HUES64 (cell line): ENCODE measurements around the gene SFRP2.

ENCODE experiments used
- H3K27ac ChIP-seq: 2 replicates; pipeline ENCODE4 v1.7.0; 2013; ENCODE audit warnings: low read depth, low read length, inconsistent platforms
- H3K27me3 ChIP-seq: 2 replicates; pipeline ENCODE4 v1.6.1; 2013; ENCODE audit warnings: mild to moderate bottlenecking, low read length; ENCODE audit not compliant: insufficient read depth
- H3K36me3 ChIP-seq: 2 replicates; pipeline ENCODE4 v1.6.1; 2013; ENCODE audit warnings: mild to moderate bottlenecking, low read length; ENCODE audit not compliant: insufficient read depth
- H3K4me1 ChIP-seq: 2 replicates; pipeline ENCODE4 v1.6.1; 2013; ENCODE audit warnings: mild to moderate bottlenecking, low read length, moderate library complexity; ENCODE audit not compliant: insufficient read depth
- H3K4me3 ChIP-seq: 2 replicates; pipeline ENCODE4 v1.5.1; 2013; ENCODE audit warnings: mild to moderate bottlenecking, low read length, moderate library complexity
- H3K9ac ChIP-seq: 2 replicates; pipeline ENCODE4 v1.6.1; 2013; ENCODE audit warnings: mild to moderate bottlenecking, low read depth, low read length
- H3K9me3 ChIP-seq: 2 replicates; pipeline ENCODE4 v1.6.1; 2013; ENCODE audit warnings: low read depth, low read length; ENCODE audit not compliant: insufficient read depth
- WGBS: fragments of 150-250, 120-280 bp; methylation state at CpG from one replicate; pipeline ENCODE4 v1.1.7; 2013; ENCODE audit warnings: missing lambda C conversion rate; 5-methylcytosine and 5-hydroxymethylcytosine counted together

Gene SFRP2

DNA sequence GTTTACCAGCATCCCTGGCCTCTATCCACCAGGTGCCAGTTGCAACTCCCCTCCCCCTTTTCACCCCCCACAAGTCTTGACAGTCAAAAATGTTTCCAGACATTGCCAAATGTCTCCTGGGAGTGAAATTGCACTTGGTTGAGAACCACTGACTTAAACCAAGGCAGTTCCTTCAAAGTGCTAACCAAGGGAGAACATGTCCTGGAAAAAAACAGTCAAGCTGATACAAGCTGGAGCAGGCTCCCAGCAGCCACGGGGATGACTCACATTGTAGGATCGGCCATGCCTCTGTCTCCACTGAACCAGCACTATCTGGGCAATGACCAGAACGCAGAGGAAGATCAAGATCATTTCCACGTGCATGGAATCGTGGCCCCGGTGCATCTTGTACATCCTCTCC is 40.5 kb downstream of the SFRP2 start:
- Histone ChIP-seq H3K9me3 (no peaks in the 10 kb centered on the region), H3K4me3 (no peak overlapping the region), H3K4me1 (no peaks in the 10 kb centered on the region), H3K36me3 (peaks cover 8% of the 10 kb centered on the region; the same call in 1 of the 2 replicates), H3K27me3 (no peaks in the 10 kb centered on the region), H3K9ac (no peak overlapping the region), H3K27ac (no peak overlapping the region)
- 81% methylated on average over 6 of the region's 6 CpGs for WGBS

DNA sequence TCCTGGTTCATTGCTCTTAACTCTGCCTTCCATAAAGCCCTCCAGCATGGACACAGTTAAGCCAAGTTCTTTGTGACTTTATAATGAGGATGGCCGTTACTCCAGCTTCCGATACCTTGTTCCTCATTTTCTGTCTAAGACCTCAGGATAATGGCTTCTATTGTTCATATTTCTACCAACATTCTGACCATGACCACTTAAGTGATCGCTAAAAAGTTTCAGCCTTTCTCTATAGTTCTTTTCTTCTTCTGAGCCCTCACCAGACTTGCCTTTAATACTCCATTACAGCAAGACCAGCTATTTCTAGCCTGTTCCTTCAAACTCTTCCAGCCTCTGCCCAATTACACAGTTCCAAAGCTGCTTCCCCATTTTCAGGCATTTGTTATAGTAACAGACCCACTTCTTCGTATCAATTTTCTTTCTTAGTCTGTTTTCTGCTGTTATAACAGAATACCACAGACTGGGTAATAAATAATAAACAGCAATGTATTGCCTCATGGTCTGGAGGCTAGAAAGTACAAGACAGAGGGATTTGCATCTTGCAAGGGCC is 41.4 kb downstream of the SFRP2 start:
- peaks cover 8% of the 10 kb centered on the region; the same call in 1 of the 2 replicates for H3K36me3 ChIP-seq
- no peak overlapping the region for H3K4me3 ChIP-seq
- H3K9me3 ChIP-seq: no peaks in the 10 kb centered on the region
- no peaks in the 10 kb centered on the region for H3K4me1 ChIP-seq
- H3K27ac ChIP-seq: no peak overlapping the region
- H3K9ac ChIP-seq: no peak overlapping the region
- H3K27me3 ChIP-seq: no peaks in the 10 kb centered on the region
- whole genome bisulfite sequencing: 97% methylated on average over 4 of the region's 4 CpGs

DNA sequence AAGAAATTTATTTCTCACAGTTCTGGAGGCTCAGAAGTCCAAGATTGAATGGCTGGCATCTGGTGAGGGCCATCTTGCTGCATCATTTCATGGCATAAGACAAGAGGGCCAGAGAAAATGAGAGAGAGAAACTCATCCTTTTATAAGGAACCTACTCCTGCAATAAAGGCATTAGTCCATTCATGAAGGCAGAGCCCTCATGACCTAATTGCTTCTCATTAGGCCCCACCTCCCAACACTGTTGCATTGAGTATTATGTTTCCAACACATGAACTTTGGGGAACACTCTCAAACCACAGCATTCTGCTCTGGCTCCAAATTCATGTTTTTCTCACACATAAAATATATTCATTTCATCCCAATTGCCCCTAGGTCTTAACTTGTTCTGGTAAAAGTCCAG is 43.2 kb downstream of the SFRP2 start:
- H3K9me3 ChIP-seq: peaks cover 3% of the 10 kb centered on the region; the same call in 1 of the 2 replicates
- no peaks in the 10 kb centered on the region for H3K4me1 ChIP-seq
- H3K4me3 ChIP-seq: no peak overlapping the region
- H3K27ac ChIP-seq: no peak overlapping the region
- H3K36me3 ChIP-seq: peaks cover 8% of the 10 kb centered on the region; the same call in 1 of the 2 replicates
- H3K27me3 ChIP-seq: no peaks in the 10 kb centered on the region
- H3K9ac ChIP-seq: no peak overlapping the region

DNA sequence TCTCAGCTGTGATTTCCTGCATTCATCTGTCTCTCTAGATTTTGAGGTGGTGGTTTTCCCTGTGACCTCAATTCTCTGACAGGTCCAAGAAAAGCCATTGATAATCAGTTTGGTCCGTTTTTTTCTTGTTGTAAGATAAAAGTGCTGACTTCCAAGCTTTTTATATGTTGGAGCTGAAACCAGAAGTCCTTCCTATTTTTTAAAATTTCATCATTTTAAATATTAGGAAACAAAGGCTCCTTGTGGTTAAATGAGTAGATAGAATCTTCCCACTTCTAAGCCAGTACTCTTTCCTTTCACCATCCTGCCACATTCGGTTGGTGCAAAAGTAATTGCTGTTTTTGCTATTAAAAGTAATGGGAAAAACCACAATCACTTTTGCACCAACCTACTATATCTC is 47.3 kb downstream of the SFRP2 start:
- no peak overlapping the region for H3K9ac ChIP-seq

DNA sequence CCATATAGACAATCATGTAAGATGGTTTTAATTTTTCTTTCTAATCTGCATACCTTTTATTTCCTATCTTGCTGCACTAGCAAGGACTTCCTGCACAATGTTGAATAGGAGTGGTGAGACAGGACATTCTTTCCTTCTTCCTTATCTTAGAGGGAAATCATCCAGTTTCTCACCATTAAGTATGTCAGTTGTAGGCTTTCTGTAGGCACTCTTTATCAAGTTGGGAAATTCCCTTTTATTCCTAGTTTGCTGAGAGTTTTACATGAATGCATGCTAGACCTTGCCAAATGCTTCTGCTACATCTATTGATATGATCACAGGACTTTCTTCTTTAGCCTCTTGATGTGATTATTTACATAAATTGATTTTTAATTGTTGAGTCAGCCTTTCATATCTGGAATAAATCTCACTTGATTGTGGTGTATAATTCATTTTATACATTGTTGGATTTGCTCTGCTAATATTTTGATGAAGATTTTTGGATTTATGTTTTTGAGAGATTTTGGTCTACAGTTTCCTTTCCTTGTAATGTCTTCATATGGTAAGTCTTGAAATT is 52.9 kb downstream of the SFRP2 start:
- Histone ChIP-seq H3K9ac (no peak overlapping the region), H3K36me3 (no peaks in the 10 kb centered on the region), H3K27me3 (no peaks in the 10 kb centered on the region), H3K9me3 (peaks cover 4% of the 10 kb centered on the region; the same call in 1 of the 2 replicates), H3K4me1 (no peaks in the 10 kb centered on the region), H3K4me3 (no peak overlapping the region), H3K27ac (no peak overlapping the region)

More for the DNA sequence above, 47.3 kb downstream of the SFRP2 start:
- H3K27ac ChIP-seq: no peak overlapping the region
- H3K27me3 ChIP-seq: no peaks in the 10 kb centered on the region
- H3K9me3 ChIP-seq: peaks cover 4% of the 10 kb centered on the region; the same call in 1 of the 2 replicates
- H3K4me3 ChIP-seq: no peak overlapping the region
- H3K4me1 ChIP-seq: no peaks in the 10 kb centered on the region
- 90% methylated on average over 1 of the region's 2 CpGs for WGBS
- peaks cover 8% of the 10 kb centered on the region; the same call in 1 of the 2 replicates for H3K36me3 ChIP-seq

DNA sequence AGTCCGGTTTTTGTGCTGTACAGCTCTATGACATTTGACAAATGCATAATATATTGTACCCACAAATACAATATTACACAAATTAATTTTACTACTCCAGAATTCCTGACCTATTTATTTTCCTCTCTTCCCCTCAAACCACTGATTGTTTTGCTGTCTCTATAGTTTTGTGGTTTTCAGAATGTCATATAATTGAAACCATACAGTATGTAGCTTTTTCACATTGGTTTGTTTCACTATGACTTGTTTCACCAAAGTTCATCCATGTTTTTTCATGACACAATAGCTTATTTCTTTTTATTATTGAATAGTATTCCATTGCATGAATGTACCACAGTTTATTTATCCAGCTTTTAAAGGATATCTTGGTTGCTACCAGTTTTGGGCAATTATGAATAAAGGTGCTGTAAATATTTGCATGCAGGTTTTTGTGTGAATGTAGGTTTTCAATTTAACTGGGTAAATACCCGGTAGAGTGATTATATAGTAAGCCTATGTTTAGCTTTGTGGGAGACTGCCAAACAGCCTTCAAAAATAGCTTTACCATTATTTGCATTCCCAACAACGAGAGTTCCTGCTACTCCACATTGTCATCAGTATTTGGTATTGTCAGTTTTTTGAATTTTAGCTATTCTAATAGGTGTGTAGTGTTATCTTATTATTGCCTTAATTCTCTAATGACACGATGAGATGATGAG is 55.0 kb downstream of the SFRP2 start:
- Histone ChIP-seq H3K4me1 (no peaks in the 10 kb centered on the region), H3K4me3 (no peak overlapping the region), H3K27ac (no peak overlapping the region), H3K9ac (no peak overlapping the region), H3K9me3 (no peaks in the 10 kb centered on the region), H3K27me3 (no peaks in the 10 kb centered on the region), H3K36me3 (no peaks in the 10 kb centered on the region)
- WGBS: 75% methylated on average over 2 of the region's 4 CpGs

DNA sequence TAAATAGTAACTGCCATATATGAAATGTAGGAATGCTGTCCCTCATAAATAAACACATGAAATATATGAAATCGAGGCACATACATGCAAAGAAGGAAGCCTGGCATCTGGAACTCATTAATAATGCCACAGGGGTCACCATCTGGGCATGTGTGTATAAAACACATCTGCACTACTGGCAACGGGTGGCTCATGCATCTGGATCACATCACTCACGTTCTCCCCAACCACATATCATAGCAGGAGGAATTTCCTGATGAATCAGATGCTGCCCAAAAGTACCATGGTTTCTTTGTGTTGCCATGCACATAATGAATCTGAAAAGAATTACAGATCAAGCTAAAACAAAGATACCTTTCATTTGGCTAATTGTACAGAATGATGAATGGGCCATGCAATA is 57.6 kb downstream of the SFRP2 start:
- 94% methylated on average over 3 of the region's 3 CpGs for WGBS
- no peaks in the 10 kb centered on the region for H3K4me1 ChIP-seq
- no peaks in the 10 kb centered on the region for H3K36me3 ChIP-seq
- no peak overlapping the region for H3K27ac ChIP-seq
- no peaks in the 10 kb centered on the region for H3K9me3 ChIP-seq
- no peak overlapping the region for H3K9ac ChIP-seq
- no peaks in the 10 kb centered on the region for H3K27me3 ChIP-seq
- H3K4me3 ChIP-seq: no peak overlapping the region
